Islet of Langerhans (tissue), 1 donor: Measurements from ENCODE around the gene AATK.

Experiments
- FAIRE-seq: peaks from one replicate; lab custom pipeline; 2011; peaks lifted over from hg19 to GRCh38; lab: Jason Lieb, UNC

The AATK gene

DNA sequence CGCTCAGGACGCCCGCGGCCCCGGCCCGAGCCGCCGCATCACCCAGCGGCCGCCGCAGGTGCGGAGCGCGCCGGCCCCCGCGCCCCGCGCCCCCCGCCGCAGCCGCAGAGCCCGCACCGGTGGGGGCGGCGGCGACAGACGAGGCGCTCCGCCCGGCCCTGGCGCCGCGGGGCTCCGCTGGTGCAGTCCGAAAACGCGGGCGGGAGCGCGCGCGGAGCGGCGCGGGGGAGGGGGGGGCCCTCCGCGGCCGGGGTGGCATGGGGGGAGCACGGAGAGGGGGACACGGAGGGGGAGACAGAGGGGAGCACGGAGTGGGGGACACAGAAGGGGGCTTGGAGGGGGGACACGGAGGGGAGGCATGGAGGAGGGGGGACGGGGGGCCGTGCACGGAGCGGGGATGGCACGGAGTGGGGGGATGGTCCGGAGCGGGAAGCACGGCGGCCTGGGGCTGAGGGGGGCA lies at the start of gene AATK:
TSS of gene AATK (minus strand) at position 189 of the 460 bp plus-strand sequence. CDS start 229 bp downstream, outside the sequence.
- FAIRE-seq, result no peak

- no peak for FAIRE-seq
Observed at GRCh38 chr17:81213978-81214377, 48.0 kb upstream of the AATK start.

DNA sequence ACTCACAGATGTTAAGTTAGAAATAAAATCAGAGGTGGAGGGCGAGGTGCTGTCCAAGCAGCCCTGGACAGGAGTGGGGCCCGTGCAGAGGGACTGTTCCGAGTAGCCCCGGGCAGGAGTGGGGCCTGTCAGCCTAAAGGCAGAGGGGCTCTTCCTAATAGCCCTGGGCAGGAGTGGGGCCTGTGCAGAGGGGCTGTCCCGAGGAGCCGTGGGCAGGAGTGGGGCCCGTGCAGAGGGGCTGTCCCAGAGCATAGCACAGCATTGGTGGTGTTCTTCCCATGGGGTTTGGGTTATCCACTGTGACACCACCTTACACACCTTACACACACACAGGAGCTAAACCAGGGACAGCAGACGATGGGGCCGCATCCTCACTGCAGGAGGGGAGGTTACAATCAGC lies 46.3 kb upstream of the AATK start:
- FAIRE-seq, result no peak

GRCh38 chr17:81210868-81211267 lies 44.8 kb upstream of the AATK start:
- FAIRE-seq, result no peak

DNA sequence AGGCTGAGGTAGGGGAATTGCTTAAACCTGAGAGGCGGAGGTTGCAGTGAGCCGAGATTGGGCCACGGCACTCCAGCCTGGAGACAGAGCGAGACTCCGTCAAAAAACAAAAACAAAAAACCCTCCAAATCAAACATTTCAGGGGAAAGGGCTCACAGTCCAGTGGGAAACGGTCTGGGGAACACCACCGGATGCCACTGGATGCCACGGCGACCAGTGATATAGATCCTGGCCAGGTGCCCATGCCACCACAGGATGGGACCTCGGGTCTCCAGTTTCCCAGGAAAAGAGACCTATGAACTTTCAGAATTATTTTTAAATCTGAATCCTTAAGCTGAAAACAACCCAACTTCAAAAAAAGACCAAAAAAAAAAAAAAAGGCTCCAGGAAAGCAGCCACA lies 44.4 kb upstream of the AATK start:
- no peak for FAIRE-seq

- no peak for FAIRE-seq
Observed at GRCh38 chr17:81209141-81209540, 43.1 kb upstream of the AATK start.

DNA sequence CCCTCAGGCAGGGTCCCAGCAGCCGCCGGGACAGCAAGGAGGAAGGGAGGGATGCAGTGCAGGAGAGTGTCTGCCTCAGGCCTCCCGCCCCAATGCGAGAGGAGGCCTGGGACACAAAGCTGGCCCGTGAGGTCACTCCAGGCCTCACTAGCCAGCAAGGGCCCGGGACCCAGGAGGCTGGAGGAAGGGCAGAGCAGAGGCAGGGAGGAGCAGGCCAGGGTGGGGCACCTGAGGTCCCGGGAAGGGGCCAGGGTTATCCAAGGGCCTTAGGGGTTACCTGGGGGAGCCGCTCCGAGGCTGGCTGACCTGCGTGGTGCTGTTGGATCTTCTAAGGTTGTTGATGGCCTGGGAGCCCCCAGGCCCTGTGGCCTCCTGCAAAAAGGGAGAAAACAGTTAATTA lies 42.6 kb upstream of the AATK start:
- no peak for FAIRE-seq

GRCh38 chr17:81207610-81208581 lies 41.9 kb upstream of the AATK start:
- no peak for FAIRE-seq

- FAIRE-seq, result no peak
Observed at GRCh38 chr17:81206657-81207056, 40.6 kb upstream of the AATK start.

DNA sequence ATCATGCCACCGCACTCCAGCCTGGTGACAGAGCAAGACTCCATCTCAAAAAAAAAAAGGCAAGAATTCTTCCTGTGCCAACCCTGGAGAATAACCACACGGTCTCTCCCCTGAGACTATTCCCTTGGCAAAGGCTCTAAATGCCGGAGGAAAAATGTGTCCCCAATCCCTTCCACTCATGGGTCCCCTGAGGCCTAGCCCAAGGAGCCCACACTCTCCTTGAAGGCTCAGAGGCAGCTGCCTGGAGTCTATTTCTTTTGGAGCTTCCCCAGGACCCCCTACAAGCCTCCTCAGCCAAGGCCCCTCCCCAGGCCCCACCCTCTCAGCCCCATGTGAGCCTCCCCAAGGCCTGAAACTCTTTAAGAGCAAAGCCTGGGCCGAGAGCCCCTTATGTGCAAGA lies 40.1 kb upstream of the AATK start:
- FAIRE-seq, result no peak

GRCh38 chr17:81204578-81204977 lies 38.6 kb upstream of the AATK start:
- no peak for FAIRE-seq

GRCh38 chr17:81203136-81203535 lies 37.1 kb upstream of the AATK start:
- no peak for FAIRE-seq

DNA sequence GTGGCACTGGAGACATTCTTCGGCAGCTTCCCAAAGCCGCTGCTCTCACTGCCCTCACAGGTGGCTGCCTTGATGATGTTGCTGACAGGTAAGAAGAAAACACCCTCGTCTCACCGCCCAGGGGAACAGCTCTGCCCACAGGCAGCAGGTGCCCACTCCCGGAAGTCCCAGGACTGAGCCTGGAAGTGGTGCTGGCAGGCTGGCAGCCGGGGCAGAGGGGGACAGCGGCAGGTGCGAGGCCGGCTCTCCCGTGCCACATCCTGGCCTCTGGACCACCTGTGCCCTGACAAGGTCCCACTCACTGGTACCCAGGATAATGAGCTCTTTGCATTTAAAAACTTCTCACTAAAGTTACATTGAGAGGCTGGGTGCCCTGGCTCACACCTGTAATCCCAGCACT lies 36.3 kb upstream of the AATK start:
- no peak for FAIRE-seq

- FAIRE-seq, result no peak
Observed at GRCh38 chr17:81200695-81201580, 34.9 kb upstream of the AATK start.

- FAIRE-seq, result no peak
Observed at GRCh38 chr17:81200201-81200600, 34.2 kb upstream of the AATK start.

GRCh38 chr17:81199482-81199830 lies 33.4 kb upstream of the AATK start:
- no peak for FAIRE-seq

DNA sequence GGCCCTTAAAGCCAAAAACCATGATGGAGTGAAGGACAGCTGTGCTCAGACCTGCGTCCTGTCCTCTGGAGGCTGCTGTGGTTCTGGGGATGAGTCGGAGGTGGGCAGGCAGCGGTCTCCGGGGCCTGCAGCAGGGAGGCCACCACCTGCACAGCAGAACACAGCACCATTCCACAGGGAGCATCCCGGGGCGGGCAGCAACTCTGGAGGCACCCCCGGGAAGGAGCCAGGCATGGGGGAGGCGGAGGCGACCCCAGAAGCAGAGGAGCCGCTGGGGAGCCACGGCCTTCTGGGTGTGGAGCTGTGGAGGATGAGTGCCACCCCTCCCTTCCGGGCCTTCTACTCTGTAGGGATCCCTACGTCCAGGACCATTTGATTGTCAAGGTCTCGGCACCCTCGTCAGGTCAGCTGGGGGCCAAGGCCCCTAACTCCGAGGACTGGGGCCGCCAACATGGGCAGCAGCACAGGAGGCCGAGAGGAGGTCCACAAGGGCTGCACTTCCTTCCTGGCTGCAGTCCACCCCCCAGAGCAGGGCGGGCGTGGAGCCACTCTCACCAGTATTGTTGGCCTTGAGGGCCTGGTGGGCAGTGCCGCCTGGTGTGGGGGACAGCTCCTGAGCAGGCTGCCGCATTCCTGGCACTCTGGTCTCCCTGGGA lies 32.9 kb upstream of the AATK start:
- no peak for FAIRE-seq

DNA sequence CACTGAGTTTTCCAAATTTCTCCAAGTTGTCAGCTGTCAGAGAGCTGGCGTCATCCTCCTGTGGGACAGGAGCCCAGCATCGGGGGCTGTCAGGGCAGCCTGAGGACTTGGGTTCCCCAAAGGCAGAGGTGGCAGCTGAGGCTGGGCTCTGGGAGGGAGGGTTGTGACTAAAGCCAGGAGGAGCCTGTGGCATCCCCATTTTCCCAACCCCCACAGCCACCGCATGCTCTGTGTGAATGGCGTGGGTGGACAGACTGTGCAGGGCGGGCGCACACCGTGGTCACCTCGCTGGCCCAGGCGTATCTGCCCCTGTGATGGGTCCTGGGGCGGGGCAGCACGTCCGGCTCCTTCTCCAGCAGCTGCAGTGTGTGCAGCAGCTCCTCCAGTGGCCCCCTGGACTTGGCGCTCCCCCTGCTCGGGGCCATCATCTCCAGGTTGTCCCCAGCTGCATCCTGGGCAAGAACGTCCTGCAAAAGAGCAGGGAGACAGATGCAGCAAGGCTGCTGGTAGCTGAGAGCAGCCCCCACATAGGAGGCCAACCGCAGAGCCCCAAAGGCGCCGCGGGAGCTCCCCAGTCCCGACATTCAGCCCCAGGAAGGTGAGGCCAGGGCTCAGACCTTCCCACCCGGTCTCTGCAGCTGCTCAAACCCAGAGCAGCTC lies 31.9 kb upstream of the AATK start:
- no peak for FAIRE-seq

DNA sequence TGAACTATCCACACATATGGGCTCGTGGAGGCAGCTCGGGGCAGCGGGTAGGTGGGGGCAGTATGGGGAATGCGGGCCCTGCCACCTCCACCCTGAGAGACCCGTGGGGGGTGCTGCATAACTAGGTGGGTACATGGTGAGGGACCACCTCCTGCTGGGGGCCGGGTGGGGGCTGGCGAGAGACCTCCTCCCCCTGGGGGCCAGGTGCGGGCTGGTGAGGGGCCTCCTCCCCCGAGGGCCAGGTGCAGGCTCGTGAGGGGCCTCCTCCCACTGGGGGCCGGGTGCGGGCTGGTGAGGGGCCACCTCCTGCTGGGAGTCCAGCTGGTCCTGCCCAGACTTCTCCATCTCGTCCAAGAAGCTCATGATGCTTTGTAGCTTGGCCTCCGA lies 31.4 kb upstream of the AATK start:
- no peak for FAIRE-seq

- no peak for FAIRE-seq
Observed at GRCh38 chr17:81196505-81197408, 30.7 kb upstream of the AATK start.

GRCh38 chr17:81195941-81196495 lies 30.0 kb upstream of the AATK start:
- no peak for FAIRE-seq
